Endothelial cell of umbilical vein (primary cell): ENCODE results near the gene CIB2. TPM values are rescaled to one million over a fixed set of nuclear protein-coding genes. Genes with fewer than 3 reads are reported as not detected.

Experiments used
- BruUV-seq: library from RNA; stranded (reverse); fragments of 400-500 nt; replicated peaks from 2 replicates; lab custom pipeline; 2021; lab: Mats Ljungman, UMichigan
- CTCF ChIA-PET: fragments of 300-600, 350-600 bp; sonication (Branson Sonifier 250); formaldehyde crosslinking; loops from one replicate; lab custom pipeline; 2021; ENCODE audit warnings: antibody characterized with exemption, inconsistent platforms; lab: Charles Lee
- POLR2A ChIA-PET: fragments of 300-600, 350-600 bp; sonication (Branson Sonifier 250); formaldehyde crosslinking; loops from one replicate; lab custom pipeline; 2021; ENCODE audit warnings: antibody characterized with exemption, inconsistent platforms; lab: Charles Lee
- DNase-seq: peaks from one replicate; pipeline ENCODE4 v3.0.0-alpha.2; 2011; ENCODE audit warnings: low read depth, low spot score
- FAIRE-seq: peaks from 2 replicates; lab custom pipeline; 2011; peaks lifted over from hg19 to GRCh38; lab: Jason Lieb, UNC
- H2AFZ ChIP-seq: 2 replicates; pipeline ENCODE4 v1.6.0; 2012; ENCODE audit warnings: low read depth, low read length, control low read depth, inconsistent platforms
- H3K27ac ChIP-seq: 2 replicates; pipeline ENCODE4 v1.5.1; 2011; ENCODE audit warnings: low read depth, mild to moderate bottlenecking, control low read depth, low read length, moderate library complexity; ENCODE audit not compliant: insufficient read depth
- H3K27me3 ChIP-seq, 2 experiments: 2 replicates each; pipeline versions ENCODE4 v1.6.0 to v1.6.1; 2011; ENCODE audit warnings: low read length in 2 of 2, mixed read lengths in 1 of 2; ENCODE audit not compliant: control insufficient read depth in 2 of 2, insufficient read depth in 2 of 2
- H3K36me3 ChIP-seq, 2 experiments: 2 replicates in 1 of 2; 3 replicates in 1 of 2; pipeline ENCODE4 v1.5.1; 2011; ENCODE audit warnings: low read length in 2 of 2, mild to moderate bottlenecking in 1 of 2, moderate library complexity in 1 of 2; ENCODE audit not compliant: control insufficient read depth in 2 of 2, insufficient read depth in 2 of 2; ENCODE audit errors: extremely low read depth in 1 of 2
- H3K4me1 ChIP-seq: 3 replicates; pipeline ENCODE4 v1.5.1; 2011; ENCODE audit warnings: mild to moderate bottlenecking, low read length; ENCODE audit not compliant: control insufficient read depth, insufficient read depth; ENCODE audit errors: extremely low read depth
- H3K4me2 ChIP-seq: 2 replicates; pipeline ENCODE4 v1.6.1; 2011; ENCODE audit warnings: low read length, control low read depth, mixed read lengths; ENCODE audit not compliant: insufficient read depth
- H3K4me3 ChIP-seq, 3 experiments: fragments of 200-600 bp in 1 of 3; sonication (generic), shearing (Covaris generic) in 1 of 3; replicated peaks in 1 of 3; 2 replicates each; pipeline ENCODE4 v1.5.1; 2011 to 2016; ENCODE audit warnings: control low read depth in 3 of 3, low read length in 3 of 3, mild to moderate bottlenecking in 2 of 3, inconsistent platforms in 1 of 3, low read depth in 1 of 3, moderate library complexity in 1 of 3; ENCODE audit not compliant: insufficient read depth in 1 of 3
- H3K79me2 ChIP-seq: 2 replicates; pipeline ENCODE4 v1.6.0; 2012; ENCODE audit warnings: low read length, inconsistent platforms; ENCODE audit not compliant: control insufficient read depth, insufficient read depth
- H3K9ac ChIP-seq: replicated peaks from 2 replicates; pipeline ENCODE3; 2011; ENCODE audit warnings: low read length, control low read depth; ENCODE audit not compliant: insufficient read depth; ENCODE audit errors: extremely low read depth
- H3K9me1 ChIP-seq: replicated peaks from 3 replicates; pipeline ENCODE4 v1.6.0; 2011; ENCODE audit warnings: mild to moderate bottlenecking, low read length; ENCODE audit not compliant: control insufficient read depth, insufficient read depth; ENCODE audit errors: extremely low read depth
- H3K9me3 ChIP-seq: replicated peaks from 2 replicates; pipeline ENCODE4 v1.5.1; 2012; ENCODE audit warnings: low read length, inconsistent platforms; ENCODE audit not compliant: control insufficient read depth, insufficient read depth
- H4K20me1 ChIP-seq: replicated peaks from 2 replicates; pipeline ENCODE3; 2011; ENCODE audit warnings: mild to moderate bottlenecking, low read length; ENCODE audit not compliant: control insufficient read depth, insufficient read depth; ENCODE audit errors: extremely low read depth
- CTCF ChIP-seq, 2 donors: IDR thresholded peaks; 1 replicate in 1 of 2; 2 replicates in 1 of 2; pipeline ENCODE4 v1.5.1; 2011; ENCODE audit warnings: low read length in 2 of 2, mild to moderate bottlenecking in 2 of 2, moderate library complexity in 2 of 2, control low read depth in 1 of 2, inconsistent platforms in 1 of 2, low read depth in 1 of 2; ENCODE audit not compliant: insufficient read depth in 1 of 2; ENCODE audit errors: extremely low read depth in 1 of 2
- EZH2 ChIP-seq: IDR thresholded peaks from 2 replicates; pipeline ENCODE4 v1.6.1; 2012; ENCODE audit warnings: borderline replicate concordance, low read depth, mild to moderate bottlenecking, moderate library complexity, low read length, inconsistent platforms; ENCODE audit not compliant: severe bottlenecking
- FOS ChIP-seq: IDR thresholded peaks from 2 replicates; pipeline ENCODE4 v1.6.1; 2011; ENCODE audit warnings: mild to moderate bottlenecking, low read length, moderate library complexity, borderline replicate concordance; ENCODE audit not compliant: insufficient read depth
- GATA2 ChIP-seq: IDR thresholded peaks from 2 replicates; pipeline ENCODE4 v1.7.0; 2011; ENCODE audit warnings: low read depth, mild to moderate bottlenecking, moderate library complexity, mixed read lengths, low read length; ENCODE audit not compliant: insufficient read length, insufficient read depth
- JUN ChIP-seq: IDR thresholded peaks from 2 replicates; pipeline ENCODE4 v1.6.1; 2011; ENCODE audit warnings: borderline replicate concordance, low read depth; ENCODE audit not compliant: insufficient read length, insufficient read depth
- MAX ChIP-seq: IDR thresholded peaks from 2 replicates; pipeline ENCODE4 v1.6.1; 2011; ENCODE audit not compliant: insufficient read depth, insufficient read length
- MYC ChIP-seq: IDR thresholded peaks from one replicate; pipeline ENCODE4 v1.6.1; 2011; ENCODE audit warnings: mild to moderate bottlenecking, low read depth, low read length
- POLR2A ChIP-seq: IDR thresholded peaks from 2 replicates; pipeline ENCODE4 v1.6.1; 2012; ENCODE audit warnings: low read depth, mild to moderate bottlenecking, control low read depth, low read length
- POLR2AphosphoS5 ChIP-seq: IDR thresholded peaks from 2 replicates; pipeline ENCODE4 v1.6.1; 2012; ENCODE audit warnings: low read depth, mild to moderate bottlenecking, control low read depth, low read length, moderate library complexity; ENCODE audit not compliant: insufficient read depth
- dilution Hi-C: fragments of 300-500 bp; cut with MboI; formaldehyde crosslinking; loops from one replicate; pipeline ENCODE4 v1.15.0; 2019; ENCODE audit warnings: low sequenced_read_pairs; ENCODE audit not compliant: extremely low pct_ligation_motif_present
- intact Hi-C: fragments of 100-400 bp; cut with micrococcal nuclease; formaldehyde crosslinking; loops from one replicate; pipeline ENCODE4 v1.10.0; 2022
- polyA plus RNA-seq, 4 experiments: library from polyadenylated mRNA; depleted of rRNA in 3 of 4; stranded (reverse) in 3 of 4; unstranded in 1 of 4; fragments of >200 nt; gene quantifications; 2 replicates each; pipeline versions ENCODE4 v1.2.1 to v1.2.3, GENCODE V29; 2011 to 2012; ENCODE audit warnings: missing spikeins in 1 of 4
- total RNA-seq: library from RNA; stranded (reverse); gene quantifications from 2 replicates; pipeline ENCODE4 v1.2.3, GENCODE V29; 2021

Gene CIB2
- total and polyA plus RNA-seq, 2 donors (not counting 3 experiments of a cell fraction or from before 2014, with no cell fraction given): 4.0 to 7.7 TPM

- no peak overlapping the region for H2AFZ ChIP-seq
- TF ChIP-seq MAX (no peak), JUN (no peak), MYC (no peak), EZH2 (no peak), POLR2AphosphoS5 (no peak), POLR2A (no peak), FOS (no peak), GATA2 (no peak), CTCF (IDR thresholded peaks at IDR 0.05; ENCODE audit: extremely low read depth in 1 of 2, insufficient read depth in 1 of 2, low read depth in 1 of 2, low read length in 2 of 2) (no peak)
- H3K79me2 ChIP-seq: no peaks in the 10 kb centered on the region
- intact Hi-C loops (loop anchor here (2.0 kb wide), 1 partner anchor 32 kb away; the partner anchor contains the start of gene TBC1D2B), dilution Hi-C loops (no loop called here)
- POLR2A ChIA-PET: no interaction called here
- no peak overlapping the region for H3K27ac ChIP-seq
- H3K9ac ChIP-seq: no peak overlapping the region
- no TSS peak for BruUV-seq
- H3K4me1 ChIP-seq: peaks cover 9% of the 10 kb centered on the region
- no peak overlapping the region for H3K4me3 ChIP-seq
- no peak for FAIRE-seq
- no peak overlapping the region for H3K4me2 ChIP-seq
- H4K20me1 ChIP-seq: no peaks in the 10 kb centered on the region
- no peaks in the 10 kb centered on the region for H3K27me3 ChIP-seq
- CTCF ChIA-PET: interaction anchor here (0.9 to 11.2 kb wide), 31 partner anchors 8 to 431 kb away, joined by 3 to 273 read pairs (median 12); partner anchors contain the start of genes IDH3A, PSMA4, SH2D7 and TBC1D2B
- no peak for DNase-seq
- no peaks in the 10 kb centered on the region for H3K36me3 ChIP-seq
- H3K9me3 ChIP-seq: no peaks in the 10 kb centered on the region
- H3K9me1 ChIP-seq: no peaks in the 10 kb centered on the region
Measured at GRCh38 chr15:78109156-78109555, 22.1 kb downstream of the CIB2 start.
